ENCODE measurements around the gene VPS8. TPM values are rescaled to one million over a fixed set of nuclear protein-coding genes. Genes with fewer than 3 reads are reported as not detected.

Gene VPS8
- total and polyA plus RNA-seq, 11 donors, result 15.7 to 122 (median 74.3) TPM

GRCh38 chr3:184778426-184779332 is 33.3 kb upstream of the VPS8 start:
- Histone ChIP-seq H3K36me3 (no peaks in the 10 kb centered on the region), H3K27ac (no peak overlapping the region), H3K9me3 (no peaks in the 10 kb centered on the region), H3K4me1 (peaks cover 0 to 11% (median 3%) of the 10 kb centered on the region in 12 donors), H3K27me3 (peaks cover 0 to 16% (median 4%) of the 10 kb centered on the region in 9 donors), H3K4me3 (peak overlapping the region in 4 of 12 donors; percentile 3 to 10 (median 6))
- peak in 1 of 4 donors; percentile 35 for ATAC-seq
- no peak for DNase-seq
- 35 to 44% (median 39%) methylated on average over 26 of the region's 26 CpGs for WGBS, 4 donors
- TF ChIP-seq CTCF (IDR thresholded peaks at IDR 0.05) (no peak), POLR2A (IDR thresholded peaks at IDR 0.05) (no peak)
- intact Hi-C loops (cut with DNase I), result loop anchor here in 8 of 10 donors (1.0 to 10.0 kb wide), 7 partner anchors 51 to 416 kb away; partner anchors contain the start of genes CLCN2 (in 2 of the 8), EPHB3 (in 2 of the 8), MAGEF1 (in 2 of the 8) and POLR2H (in 2 of the 8)

GRCh38 chr3:184780981-184781515 is 30.9 kb upstream of the VPS8 start:
- H3K4me1 ChIP-seq, result peaks cover 0 to 18% (median 5%) of the 10 kb centered on the region in 12 donors
- no peak overlapping the region for H3K4me3 ChIP-seq
- 80 to 84% (median 80%) methylated on average over 6 of the region's 6 CpGs for WGBS, 4 donors
- no peak for DNase-seq
- H3K27me3 ChIP-seq, result peaks cover 0 to 16% (median 4%) of the 10 kb centered on the region in 9 donors
- intact Hi-C loops (cut with DNase I), result no loop called here
- H3K36me3 ChIP-seq, result no peaks in the 10 kb centered on the region
- no peak overlapping the region for H3K27ac ChIP-seq
- no peaks in the 10 kb centered on the region for H3K9me3 ChIP-seq
- no peak for TF ChIP-seq POLR2A (IDR thresholded peaks at IDR 0.05)
- TF ChIP-seq CTCF (IDR thresholded peaks at IDR 0.05), result no peak
- ATAC-seq, result no peak

- 86 to 94% (median 88%) methylated on average over 4 of the region's 4 CpGs for WGBS, 4 donors
- no peaks in the 10 kb centered on the region for H3K36me3 ChIP-seq
- no peaks in the 10 kb centered on the region for H3K9me3 ChIP-seq
- peaks cover 0 to 26% (median 11%) of the 10 kb centered on the region in 12 donors for H3K4me1 ChIP-seq
- no peak for ATAC-seq
- intact Hi-C loops (cut with DNase I), result no loop called here
- H3K27me3 ChIP-seq, result peaks cover 0 to 16% (median 4%) of the 10 kb centered on the region in 9 donors
- no peak overlapping the region for H3K27ac ChIP-seq
- no peak overlapping the region for H3K4me3 ChIP-seq
- TF ChIP-seq CTCF (IDR thresholded peaks at IDR 0.05) (no peak), POLR2A (IDR thresholded peaks at IDR 0.05) (no peak)
- DNase-seq, result no peak
Measured at GRCh38 chr3:184781801-184782200, 30.2 kb upstream of the VPS8 start.

GRCh38 chr3:184783319-184783718 is 28.6 kb upstream of the VPS8 start:
- intact Hi-C loops (cut with DNase I), result no loop called here
- Histone ChIP-seq H3K9me3 (no peaks in the 10 kb centered on the region), H3K4me3 (no peak overlapping the region), H3K36me3 (no peaks in the 10 kb centered on the region), H3K27ac (no peak overlapping the region), H3K27me3 (peaks cover 0 to 12% (median 4%) of the 10 kb centered on the region in 9 donors), H3K4me1 (peaks cover 0 to 30% (median 16%) of the 10 kb centered on the region in 12 donors)
- no peak for ATAC-seq
- no peak for TF ChIP-seq POLR2A (IDR thresholded peaks at IDR 0.05)
- TF ChIP-seq CTCF (IDR thresholded peaks at IDR 0.05), result no peak
- DNase-seq, result no peak
- 91 to 97% (median 93%) methylated on average over 7 of the region's 7 CpGs for WGBS, 4 donors

All from heart left ventricle (tissue), 16 donors.